ENCODE data around the gene KIAA0040. TPM values are rescaled to one million over a fixed set of nuclear protein-coding genes. Genes with fewer than 3 reads are reported as not detected.

Gene KIAA0040
- total RNA-seq, 1 donor from 2014 or later: 9.7 TPM

GRCh38 chr1:175176246-175176645 lies 16.3 kb downstream of the KIAA0040 start:
- Histone ChIP-seq H3K36me3 (ENCODE audit: control insufficient read depth, insufficient read depth, low read length) (no peaks in the 10 kb centered on the region), H3K4me3 (ENCODE audit: low read depth, low read length) (no peak overlapping the region), H3K27me3 (ENCODE audit: control insufficient read depth, insufficient read depth, low read length) (no peaks in the 10 kb centered on the region)
- no peak for TF ChIP-seq CTCF (IDR thresholded peaks at IDR 0.05; ENCODE audit: insufficient read depth, low read length, poor library complexity, severe bottlenecking)
- no peak for DNase-seq (ENCODE audit: low read depth)

- DNase-seq (ENCODE audit: low read depth): no peak
- Histone ChIP-seq H3K4me3 (ENCODE audit: low read depth, low read length) (no peak overlapping the region), H3K36me3 (ENCODE audit: control insufficient read depth, insufficient read depth, low read length) (no peaks in the 10 kb centered on the region)
Measured at GRCh38 chr1:175174309-175175102, 18.1 kb downstream of the KIAA0040 start.

GRCh38 chr1:175173531-175173930 lies 19.0 kb downstream of the KIAA0040 start:
- no peak for DNase-seq (ENCODE audit: low read depth)
- Histone ChIP-seq H3K36me3 (ENCODE audit: control insufficient read depth, insufficient read depth, low read length) (no peaks in the 10 kb centered on the region), H3K4me3 (ENCODE audit: low read depth, low read length) (no peak overlapping the region), H3K27me3 (ENCODE audit: control insufficient read depth, insufficient read depth, low read length) (no peaks in the 10 kb centered on the region)
- TF ChIP-seq CTCF (IDR thresholded peaks at IDR 0.05; ENCODE audit: insufficient read depth, low read length, poor library complexity, severe bottlenecking): no peak

More at GRCh38 chr1:175174309-175175102, 18.1 kb downstream of the KIAA0040 start:
- TF ChIP-seq CTCF (IDR thresholded peaks at IDR 0.05; ENCODE audit: insufficient read depth, low read length, poor library complexity, severe bottlenecking): no peak
- no peaks in the 10 kb centered on the region for H3K27me3 ChIP-seq (ENCODE audit: control insufficient read depth, insufficient read depth, low read length)

GRCh38 chr1:175172503-175172902 lies 20.1 kb downstream of the KIAA0040 start:
- Histone ChIP-seq H3K27me3 (ENCODE audit: control insufficient read depth, insufficient read depth, low read length) (no peaks in the 10 kb centered on the region), H3K36me3 (ENCODE audit: control insufficient read depth, insufficient read depth, low read length) (no peaks in the 10 kb centered on the region), H3K4me3 (ENCODE audit: low read depth, low read length) (no peak overlapping the region)
- no peak for DNase-seq (ENCODE audit: low read depth)
- no peak for TF ChIP-seq CTCF (IDR thresholded peaks at IDR 0.05; ENCODE audit: insufficient read depth, low read length, poor library complexity, severe bottlenecking)

- no peak for DNase-seq (ENCODE audit: low read depth)
- no peak for TF ChIP-seq CTCF (IDR thresholded peaks at IDR 0.05; ENCODE audit: insufficient read depth, low read length, poor library complexity, severe bottlenecking)
- Histone ChIP-seq H3K4me3 (ENCODE audit: low read depth, low read length) (no peak overlapping the region), H3K27me3 (ENCODE audit: control insufficient read depth, insufficient read depth, low read length) (no peaks in the 10 kb centered on the region), H3K36me3 (ENCODE audit: control insufficient read depth, insufficient read depth, low read length) (no peaks in the 10 kb centered on the region)
Measured at GRCh38 chr1:175171036-175171913, 21.3 kb downstream of the KIAA0040 start.
